Gastroesophageal sphincter (tissue), 3 donors: ENCODE measurements around the gene PIGL.

ENCODE experiments used
- CTCF ChIP-seq, 4 experiments: fragments of 200-600 bp in 2 of 4; fragments of 450-650 bp in 2 of 4; sonication (generic) in 1 of 4; IDR thresholded peaks; one replicate each; pipeline ENCODE4 v1.5.1; 2017 to 2019; ENCODE audit warnings: antibody characterized with exemption in 4 of 4, mild to moderate bottlenecking in 2 of 4, moderate library complexity in 2 of 4
- EP300 ChIP-seq: sonication (generic); formaldehyde crosslinking; IDR thresholded peaks from one replicate; pipeline ENCODE4 v1.6.1; 2017; ENCODE audit warnings: antibody characterized with exemption, mild to moderate bottlenecking
- POLR2AphosphoS5 ChIP-seq: sonication (generic); formaldehyde crosslinking; IDR thresholded peaks from one replicate; pipeline ENCODE4 v1.6.1; 2017; ENCODE audit warnings: antibody characterized with exemption

GRCh38 chr17:16339402-16339801 is 122.4 kb downstream of the PIGL start:
- TF ChIP-seq CTCF (IDR thresholded peaks at IDR 0.05) (no peak), EP300 (no peak), POLR2AphosphoS5 (no peak)
